GM10248 (cell line): ENCODE results near the gene C1orf174.

Experiments used
- CTCF ChIA-PET: fragments of 300-600 bp; sonication (Branson Sonifier 250); formaldehyde crosslinking; extraction: SDS; loops from one replicate; lab custom pipeline; 2021; ENCODE audit warnings: antibody characterized with exemption; lab: Yijun Ruan, JAX
- POLR2A ChIA-PET: fragments of 350-650 bp; sonication (Branson Sonifier 250); formaldehyde crosslinking; extraction: SDS; loops from one replicate; lab custom pipeline; 2020; ENCODE audit warnings: antibody characterized with exemption; lab: Yijun Ruan, JAX
- DNase-seq: peaks from one replicate; pipeline ENCODE4 v3.0.0; 2012; ENCODE audit errors: extremely low spot score
- CTCF ChIP-seq: IDR thresholded peaks from 2 replicates; pipeline ENCODE4 v1.5.1; 2012; ENCODE audit warnings: mild to moderate bottlenecking, low read depth; ENCODE audit errors: extremely low read depth, missing control alignments, control extremely low read depth

Gene C1orf174

DNA sequence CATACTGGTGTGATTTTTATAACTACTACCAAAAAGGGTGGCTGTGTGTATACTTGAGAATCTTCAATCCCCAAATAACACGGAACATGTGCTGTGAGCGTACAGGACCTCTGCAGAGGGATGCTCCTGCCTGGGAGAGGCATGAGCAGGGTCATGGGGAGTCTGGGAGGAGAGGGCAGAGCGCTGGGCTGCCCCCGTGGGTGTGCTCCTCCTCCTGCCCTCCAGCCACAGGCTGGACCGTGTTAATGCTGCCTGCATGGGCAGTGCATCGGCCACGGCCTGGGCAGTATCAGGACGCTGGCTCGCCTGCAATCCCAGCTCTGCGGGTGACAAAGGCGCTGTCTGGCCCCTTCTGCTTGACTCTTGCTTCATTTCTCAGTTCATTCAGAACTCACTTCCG, 49.2 kb downstream of the C1orf174 start:
- TF ChIP-seq CTCF: no peak

GRCh38 chr1:3847081-3847480, 53.0 kb downstream of the C1orf174 start:
- POLR2A ChIA-PET: no interaction called here
- CTCF ChIA-PET: interaction anchor here (1.0 kb wide), 1 partner anchor 45 kb away, joined by 3 read pairs; no protein-coding TSS in a partner anchor
- no peak for TF ChIP-seq CTCF
- DNase-seq: no peak

More for the DNA sequence above, 49.2 kb downstream of the C1orf174 start:
- POLR2A ChIA-PET: no interaction called here
- CTCF ChIA-PET: no interaction called here
- no peak for DNase-seq

DNA sequence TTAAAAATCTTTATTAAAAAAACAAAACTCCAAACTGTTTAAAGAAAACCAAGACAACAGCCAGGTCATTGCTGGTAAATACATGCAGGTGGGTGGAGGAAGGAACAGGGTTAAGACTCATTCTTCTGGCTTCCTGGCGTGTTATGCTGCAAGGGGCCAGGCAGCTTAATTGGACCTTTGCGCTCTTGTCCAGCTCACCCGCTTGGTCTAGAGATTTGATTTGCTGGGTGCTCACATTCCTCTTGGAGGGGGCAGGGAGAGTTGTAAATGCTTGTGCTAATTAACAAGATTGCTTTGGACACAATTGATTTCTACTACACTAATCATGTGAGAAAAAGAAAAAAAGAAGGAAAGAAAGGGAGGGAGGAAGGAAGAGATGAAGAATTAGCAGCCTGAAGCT, 53.5 kb downstream of the C1orf174 start:
- ChIA-PET CTCF (no interaction called here), POLR2A (no interaction called here)
- no peak for TF ChIP-seq CTCF
- DNase-seq: no peak

DNA sequence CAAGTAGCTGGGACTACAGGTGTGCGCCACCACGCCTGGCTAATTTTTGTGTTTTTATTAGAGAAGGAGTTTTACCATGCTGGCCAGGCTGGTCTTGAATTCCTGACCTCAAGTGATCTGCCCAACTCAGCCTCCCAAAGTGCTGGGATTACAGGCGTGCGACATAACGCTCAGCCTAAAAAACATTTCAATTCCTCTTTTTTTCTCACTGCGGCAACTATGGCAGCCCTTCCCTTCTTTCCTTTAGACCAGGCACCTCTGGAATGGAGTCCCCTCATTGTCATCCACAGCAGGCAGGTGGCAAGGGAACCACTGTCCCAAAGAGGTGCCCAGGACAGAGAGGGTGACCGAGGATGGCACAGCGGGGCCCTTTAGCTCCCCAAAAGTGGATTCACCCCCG, 57.2 kb downstream of the C1orf174 start:
- TF ChIP-seq CTCF: no peak
- POLR2A ChIA-PET: no interaction called here
- CTCF ChIA-PET: no interaction called here
- DNase-seq: no peak

DNA sequence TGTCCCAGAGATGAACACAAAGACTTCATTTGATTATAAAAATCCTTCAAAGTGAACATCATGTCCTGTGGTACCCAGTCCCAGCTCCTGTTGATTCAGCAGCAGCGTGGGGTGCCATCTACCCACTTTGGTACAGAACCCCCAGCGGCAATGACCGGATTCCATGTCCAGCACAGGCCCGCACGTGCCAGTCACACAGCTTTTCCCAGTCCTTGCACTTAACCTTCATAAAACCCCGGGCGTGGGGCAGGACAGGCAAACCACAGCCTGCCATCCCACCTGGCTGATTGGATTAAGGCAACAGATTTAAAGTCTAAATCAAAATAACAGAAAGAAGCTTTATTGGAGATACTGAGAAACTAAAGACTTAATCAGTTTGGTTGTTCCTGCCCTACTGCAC, 58.6 kb downstream of the C1orf174 start:
- no peak for TF ChIP-seq CTCF
- DNase-seq: no peak
- POLR2A ChIA-PET: no interaction called here
- CTCF ChIA-PET: no interaction called here
